Epithelial cell of proximal tubule (primary cell): ENCODE measurements around the gene ZNF354C. TPM values are rescaled to one million over a fixed set of nuclear protein-coding genes. Genes with fewer than 3 reads are reported as not detected.
"Not testable (repeated sequence)": the region's sequence is repeated elsewhere in the genome, so short reads cannot be mapped to it uniquely, and the experiment has no call there.

Experiments
- DNase-seq: peaks from one replicate; pipeline ENCODE4 v3.0.0-alpha.2; 2011; ENCODE audit warnings: low read depth
- H3K4me3 ChIP-seq: 2 replicates; pipeline ENCODE4 v1.5.1; 2011; ENCODE audit warnings: low read depth, mild to moderate bottlenecking, low read length
- total RNA-seq: library from RNA; depleted of rRNA; stranded (reverse); fragments of >200 nt; gene quantifications from 2 replicates; pipeline ENCODE4 v1.2.3, GENCODE V29; 2015
- TF ChIP-seq, protein P1 (sequence below): conservative IDR thresholded peaks from 2 replicates; pipeline ENCODE4 v1.5.1; 2012; ENCODE audit warnings: low read depth, mild to moderate bottlenecking, low read length

Gene ZNF354C
- total RNA-seq, 1 donor from 2014 or later = 3.1 TPM

DNA sequence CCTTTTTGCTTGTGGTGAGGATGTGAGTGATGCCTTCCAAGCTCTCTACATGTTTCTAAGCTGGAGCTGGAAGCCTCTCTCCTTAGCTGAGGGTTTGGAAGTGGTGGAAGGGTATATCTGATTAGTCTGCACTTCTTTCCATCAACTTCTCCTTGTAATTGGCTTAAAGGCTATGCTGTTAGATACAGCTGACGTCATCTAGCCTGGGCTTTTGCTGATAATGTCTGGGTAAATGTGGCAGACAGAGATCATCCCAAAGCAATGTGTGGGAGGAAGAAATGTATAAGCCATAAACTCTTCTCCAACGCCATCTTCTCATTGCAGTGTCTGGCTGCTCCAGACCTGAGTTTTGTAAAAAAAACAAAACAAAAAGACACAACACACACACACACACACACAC, 29.3 kb downstream of the ZNF354C start:
- no peak for DNase-seq

DNA sequence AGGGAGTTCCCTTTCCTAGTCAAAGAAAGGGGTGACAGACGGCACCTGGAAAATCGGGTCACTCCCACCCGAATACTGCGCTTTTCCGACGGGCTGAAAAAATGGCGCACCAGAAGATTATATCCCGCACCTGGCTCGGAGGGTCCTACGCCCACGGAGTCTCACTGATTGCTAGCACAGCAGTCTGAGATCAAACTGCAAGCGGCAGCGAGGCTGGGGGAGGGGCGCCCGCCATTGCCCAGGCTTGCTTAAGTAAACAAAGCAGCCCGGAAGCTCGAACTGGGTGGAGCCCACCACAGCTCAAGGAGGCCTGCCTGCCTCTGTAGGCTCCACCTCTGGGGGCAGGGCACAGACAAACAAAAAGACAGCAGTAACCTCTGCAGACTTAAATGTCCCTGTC, 41.1 kb downstream of the ZNF354C start:
- not testable (repeated sequence) for DNase-seq, H3K4me3 ChIP-seq

More for the DNA sequence above, 29.3 kb downstream of the ZNF354C start:
- H3K4me3 ChIP-seq = no peak overlapping the region
- TF ChIP-seq, protein P1, sequence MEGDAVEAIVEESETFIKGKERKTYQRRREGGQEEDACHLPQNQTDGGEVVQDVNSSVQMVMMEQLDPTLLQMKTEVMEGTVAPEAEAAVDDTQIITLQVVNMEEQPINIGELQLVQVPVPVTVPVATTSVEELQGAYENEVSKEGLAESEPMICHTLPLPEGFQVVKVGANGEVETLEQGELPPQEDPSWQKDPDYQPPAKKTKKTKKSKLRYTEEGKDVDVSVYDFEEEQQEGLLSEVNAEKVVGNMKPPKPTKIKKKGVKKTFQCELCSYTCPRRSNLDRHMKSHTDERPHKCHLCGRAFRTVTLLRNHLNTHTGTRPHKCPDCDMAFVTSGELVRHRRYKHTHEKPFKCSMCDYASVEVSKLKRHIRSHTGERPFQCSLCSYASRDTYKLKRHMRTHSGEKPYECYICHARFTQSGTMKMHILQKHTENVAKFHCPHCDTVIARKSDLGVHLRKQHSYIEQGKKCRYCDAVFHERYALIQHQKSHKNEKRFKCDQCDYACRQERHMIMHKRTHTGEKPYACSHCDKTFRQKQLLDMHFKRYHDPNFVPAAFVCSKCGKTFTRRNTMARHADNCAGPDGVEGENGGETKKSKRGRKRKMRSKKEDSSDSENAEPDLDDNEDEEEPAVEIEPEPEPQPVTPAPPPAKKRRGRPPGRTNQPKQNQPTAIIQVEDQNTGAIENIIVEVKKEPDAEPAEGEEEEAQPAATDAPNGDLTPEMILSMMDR = no peak

DNA sequence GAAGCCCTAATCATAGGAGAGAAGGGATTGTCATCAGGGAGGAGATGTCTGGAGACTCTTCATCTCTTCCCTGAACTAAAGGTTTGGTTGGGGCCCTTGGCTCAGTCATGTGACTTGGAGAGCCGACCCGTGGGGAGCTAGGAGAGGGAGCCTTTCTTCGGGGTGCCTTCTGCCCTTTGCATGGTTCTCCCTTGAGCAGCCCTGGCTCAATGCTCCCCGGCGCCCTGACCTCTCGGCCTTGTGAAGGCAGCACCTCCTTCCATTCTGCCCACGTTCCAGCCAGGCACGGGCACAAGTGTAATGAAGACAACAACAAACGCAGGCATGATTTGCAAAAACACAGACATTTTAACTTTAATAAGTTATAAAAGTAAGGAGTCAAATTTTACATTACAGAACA, 50.4 kb downstream of the ZNF354C start:
- no peak for DNase-seq
- no peak overlapping the region for H3K4me3 ChIP-seq
- TF ChIP-seq, protein P1 = no peak

DNA sequence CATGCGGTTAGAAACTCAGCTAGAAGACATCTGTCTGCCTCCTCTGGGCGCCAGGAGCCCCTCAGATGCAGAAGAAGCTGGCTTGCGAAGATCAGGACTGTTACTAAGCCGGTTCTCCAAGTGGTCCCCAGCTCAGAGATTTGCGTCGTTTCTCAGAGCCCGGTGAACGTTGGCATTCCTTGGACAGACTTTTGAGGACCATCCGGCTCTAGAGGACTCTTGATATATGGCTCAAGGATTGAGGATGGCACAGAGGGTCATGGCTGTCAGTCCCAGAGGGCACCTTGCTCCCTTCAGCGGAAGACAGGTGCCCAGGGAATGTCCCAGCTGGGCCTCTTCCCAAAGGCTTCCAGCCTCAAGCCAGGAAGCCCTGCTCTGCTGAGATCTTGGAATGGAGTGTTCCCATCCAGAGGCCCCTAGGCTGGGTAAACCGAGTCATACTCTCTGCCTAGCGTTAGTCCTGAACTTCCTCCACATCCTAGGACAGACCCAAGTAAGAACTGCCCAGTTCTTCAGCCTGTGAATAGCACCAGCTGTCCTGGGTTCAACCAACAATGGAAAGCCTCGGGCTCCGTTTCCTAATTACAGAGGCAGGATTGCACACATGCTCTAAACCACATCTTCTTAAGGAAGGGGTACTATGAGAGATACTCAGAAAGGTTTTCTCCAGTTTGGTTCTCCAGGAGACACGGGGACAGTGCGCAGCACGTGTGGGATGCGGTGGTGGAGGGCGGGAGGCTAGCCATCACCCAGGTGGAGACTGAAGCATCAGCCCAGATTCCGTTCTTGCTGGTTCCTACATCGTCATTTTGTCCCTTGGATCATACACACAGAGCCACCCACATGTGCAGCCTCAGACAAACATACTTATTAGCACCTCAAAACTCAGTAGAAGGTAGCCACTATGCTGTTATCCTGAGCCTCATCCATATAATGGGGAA, 51.4 kb downstream of the ZNF354C start:
- no peak overlapping the region for H3K4me3 ChIP-seq
- TF ChIP-seq, protein P1 = no peak
- DNase-seq = no peak

DNA sequence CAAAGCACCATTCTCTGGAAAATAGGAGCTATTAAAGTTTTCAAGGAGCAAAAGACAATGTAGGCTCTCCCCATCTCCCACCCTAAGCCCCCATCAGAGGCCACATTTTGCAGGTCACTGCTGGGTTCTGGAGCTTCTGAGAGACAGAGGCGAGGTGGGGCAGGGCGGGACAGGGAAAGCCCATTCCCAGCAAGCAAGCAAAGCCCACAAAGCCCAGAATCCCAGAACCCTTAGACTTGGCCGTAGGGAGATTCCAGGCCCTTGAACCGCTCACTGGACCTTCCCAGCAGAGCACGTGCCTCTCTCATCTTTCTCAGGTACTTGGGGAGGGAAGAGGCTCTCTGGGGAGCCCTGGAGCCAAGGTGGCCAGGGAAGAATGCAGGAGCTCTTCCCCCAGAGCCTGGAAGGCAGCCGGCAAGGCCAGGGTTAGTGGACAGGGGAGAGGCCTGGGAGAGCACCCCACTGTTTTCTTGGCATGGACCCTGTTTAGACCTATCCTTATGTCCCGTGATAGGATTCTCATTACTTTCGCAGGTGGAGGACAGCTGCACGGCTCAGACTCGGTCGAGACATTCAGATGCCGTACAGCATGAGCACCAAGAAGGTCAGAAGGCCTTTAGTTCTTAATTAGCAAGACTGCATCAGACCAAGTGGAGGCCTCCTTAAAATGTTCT, 52.4 kb downstream of the ZNF354C start:
- no peak overlapping the region for H3K4me3 ChIP-seq
- TF ChIP-seq, protein P1 = no peak
- no peak for DNase-seq

DNA sequence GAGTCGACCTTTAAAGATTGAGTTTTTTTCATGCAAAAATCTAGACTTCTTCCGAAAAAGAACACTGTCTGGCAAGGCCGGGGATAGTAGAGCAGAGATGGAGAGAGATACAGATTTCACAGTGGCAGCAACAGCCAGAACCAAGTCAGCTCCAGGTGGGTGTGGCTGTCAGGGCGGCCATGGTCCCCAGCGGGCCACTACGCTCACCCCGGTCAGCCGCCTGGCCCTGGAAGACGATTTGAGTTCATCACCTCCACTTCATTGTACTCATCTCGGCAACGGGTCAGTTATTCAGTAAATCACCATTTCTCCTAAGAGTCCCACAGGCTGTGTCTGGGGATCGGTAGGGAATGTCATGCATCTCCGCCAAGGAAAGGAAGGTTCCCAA, 53.0 kb downstream of the ZNF354C start:
- H3K4me3 ChIP-seq = no peak overlapping the region
- TF ChIP-seq, protein P1 = no peak
- DNase-seq = no peak

DNA sequence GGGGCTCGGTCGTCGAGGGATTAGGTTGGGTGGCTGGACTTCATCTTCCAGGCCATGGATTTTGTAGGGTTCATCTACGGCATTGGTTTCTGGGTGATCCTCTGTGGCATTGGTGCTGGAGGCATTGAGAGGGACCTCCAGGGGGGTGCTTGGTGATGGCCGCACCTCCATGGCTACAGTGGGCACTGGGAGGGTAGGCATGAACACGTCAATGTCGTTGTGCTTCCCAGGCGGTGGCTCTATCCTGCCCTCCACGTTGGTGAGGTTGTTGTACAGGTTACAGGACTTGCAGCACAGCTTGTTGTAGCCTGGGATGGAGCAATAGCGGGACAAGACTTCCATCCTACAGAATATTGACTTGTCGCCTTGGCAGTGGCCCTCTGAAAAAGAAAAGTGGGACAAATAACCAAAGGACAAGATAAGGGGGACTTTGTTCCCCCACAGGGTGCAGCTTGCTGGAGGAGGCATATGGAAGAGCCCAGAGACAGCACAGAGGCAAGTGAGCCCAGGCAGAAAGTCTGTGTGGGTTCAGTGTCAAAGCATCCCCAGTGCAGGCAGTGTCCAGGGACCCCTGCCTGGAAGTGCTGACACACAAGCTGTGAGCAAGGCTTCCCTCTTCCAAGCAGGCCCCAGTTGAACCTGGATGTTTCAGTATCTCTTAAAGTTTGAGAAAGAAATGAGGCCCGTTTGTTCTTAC, 53.9 kb downstream of the ZNF354C start:
- DNase-seq = no peak
- TF ChIP-seq, protein P1 = no peak

More for the DNA sequence above, 53.9 kb downstream of the ZNF354C start:
- no peak overlapping the region for H3K4me3 ChIP-seq
